ENCODE results near the gene HIRA.

The HIRA gene

DNA sequence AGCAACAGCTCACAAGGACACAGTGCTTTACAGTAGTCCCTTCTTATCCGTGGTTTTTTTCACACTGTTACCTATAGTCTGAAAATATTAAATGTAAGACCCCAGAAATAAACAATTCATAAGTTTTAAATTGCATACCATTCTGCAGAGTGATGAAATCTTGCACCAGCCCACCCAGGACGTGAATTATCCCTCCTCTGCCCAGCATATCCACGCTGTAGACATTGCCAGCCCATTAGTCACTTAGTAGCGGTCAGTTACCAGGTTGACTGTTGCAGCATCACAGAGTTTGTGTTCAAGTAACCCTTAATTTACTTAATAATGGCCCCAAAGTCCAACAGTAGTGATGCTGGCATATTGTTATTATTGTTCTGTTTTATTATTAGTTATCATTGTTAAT, 143.6 kb downstream of the HIRA start:
- Histone ChIP-seq H3K27me3 (peaks cover 13% of the 10 kb centered on the region), H3K9me3 (no peaks in the 10 kb centered on the region), H3K36me3 (no peaks in the 10 kb centered on the region; the same call in 1 of the 2 replicates), H3K4me1 (no peaks in the 10 kb centered on the region), H3K4me3 (ENCODE audit: low read depth, low read length) (no peak overlapping the region)
- TF ChIP-seq, protein P1, sequence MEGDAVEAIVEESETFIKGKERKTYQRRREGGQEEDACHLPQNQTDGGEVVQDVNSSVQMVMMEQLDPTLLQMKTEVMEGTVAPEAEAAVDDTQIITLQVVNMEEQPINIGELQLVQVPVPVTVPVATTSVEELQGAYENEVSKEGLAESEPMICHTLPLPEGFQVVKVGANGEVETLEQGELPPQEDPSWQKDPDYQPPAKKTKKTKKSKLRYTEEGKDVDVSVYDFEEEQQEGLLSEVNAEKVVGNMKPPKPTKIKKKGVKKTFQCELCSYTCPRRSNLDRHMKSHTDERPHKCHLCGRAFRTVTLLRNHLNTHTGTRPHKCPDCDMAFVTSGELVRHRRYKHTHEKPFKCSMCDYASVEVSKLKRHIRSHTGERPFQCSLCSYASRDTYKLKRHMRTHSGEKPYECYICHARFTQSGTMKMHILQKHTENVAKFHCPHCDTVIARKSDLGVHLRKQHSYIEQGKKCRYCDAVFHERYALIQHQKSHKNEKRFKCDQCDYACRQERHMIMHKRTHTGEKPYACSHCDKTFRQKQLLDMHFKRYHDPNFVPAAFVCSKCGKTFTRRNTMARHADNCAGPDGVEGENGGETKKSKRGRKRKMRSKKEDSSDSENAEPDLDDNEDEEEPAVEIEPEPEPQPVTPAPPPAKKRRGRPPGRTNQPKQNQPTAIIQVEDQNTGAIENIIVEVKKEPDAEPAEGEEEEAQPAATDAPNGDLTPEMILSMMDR (IDR thresholded peaks at IDR 0.05; ENCODE audit: low read depth, low read length), result no peak
- no peak for DNase-seq

DNA sequence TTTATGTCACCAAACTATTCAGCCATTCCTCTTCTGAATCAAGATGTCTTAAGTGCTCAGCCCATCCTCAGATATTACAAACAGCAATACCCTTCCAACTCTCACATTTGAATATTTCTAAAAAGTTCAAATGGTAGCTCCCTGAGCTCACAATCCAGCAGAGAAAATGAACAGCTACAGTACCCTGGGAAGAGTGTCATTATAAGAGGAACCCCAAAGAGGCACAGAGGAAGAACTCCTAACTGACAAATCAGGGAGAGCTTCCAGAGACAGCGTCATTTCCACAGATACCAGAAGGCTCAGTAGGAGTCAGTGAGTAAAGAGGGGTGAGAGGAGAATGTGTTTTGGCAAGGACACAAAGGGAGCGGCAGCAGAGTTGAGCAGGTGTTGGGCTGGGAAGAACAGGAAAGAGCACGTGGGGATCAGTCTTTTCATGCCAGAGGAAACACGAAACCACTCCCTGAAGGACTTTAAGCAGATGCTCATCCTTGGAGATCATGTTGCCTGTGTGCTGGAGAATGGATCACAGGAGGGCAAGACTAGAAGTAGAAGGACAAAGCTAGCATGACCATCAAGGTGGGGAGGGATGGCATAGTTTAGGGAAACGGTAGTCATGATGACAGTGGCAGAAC, 144.3 kb downstream of the HIRA start:
- DNase-seq, result no peak
- Histone ChIP-seq H3K27me3 (peaks cover 13% of the 10 kb centered on the region), H3K36me3 (no peaks in the 10 kb centered on the region; the same call in 1 of the 2 replicates), H3K9me3 (no peaks in the 10 kb centered on the region), H3K4me1 (no peaks in the 10 kb centered on the region), H3K4me3 (ENCODE audit: low read depth, low read length) (no peak overlapping the region)
- TF ChIP-seq, protein P1 (IDR thresholded peaks at IDR 0.05; ENCODE audit: low read depth, low read length), result no peak

- Histone ChIP-seq H3K9me3 (no peaks in the 10 kb centered on the region), H3K27me3 (peaks cover 8% of the 10 kb centered on the region), H3K4me3 (ENCODE audit: low read depth, low read length) (no peak overlapping the region), H3K4me1 (no peaks in the 10 kb centered on the region), H3K36me3 (no peaks in the 10 kb centered on the region)
- no peak for DNase-seq
- TF ChIP-seq, protein P1 (IDR thresholded peaks at IDR 0.05; ENCODE audit: low read depth, low read length), result no peak
These were observed 145.7 kb downstream of the HIRA start for GRCh38 chr22:19285831-19286230.
